ENCODE results near the gene FOXL2NB.

- TF ChIP-seq CTCF (IDR thresholded peaks at IDR 0.05) (no peak), POLR2AphosphoS5 (IDR thresholded peaks at IDR 0.05) (no peak), POLR2A (IDR thresholded peaks at IDR 0.05) (no peak)
Measured at GRCh38 chr3:138946663-138947494, at the start of gene FOXL2NB, which contains the start of gene FOXL2.

All from transverse colon (tissue), 4 donors.